WTC11 (cell line): ENCODE measurements around the gene ZPLD1. TPM values are rescaled to one million over a fixed set of nuclear protein-coding genes. Genes with fewer than 3 reads are reported as not detected.

Experiments
- ATAC-seq: fragments of 200-7000 bp; cut with Tn5 transposase; 2 replicates; pipeline ENCODE4 v1.10.0; 2021; ENCODE audit warnings: mild to moderate bottlenecking, moderate library complexity
- CTCF ChIA-PET: fragments of 300-600 bp; sonication (Branson Sonifier 250); formaldehyde crosslinking; loops from one replicate; lab custom pipeline; 2021; ENCODE audit warnings: antibody characterized with exemption; lab: Charles Lee
- POLR2A ChIA-PET: fragments of 350-600 bp; sonication (Branson Sonifier 250); formaldehyde crosslinking; loops from one replicate; lab custom pipeline; 2021; ENCODE audit warnings: antibody characterized with exemption; lab: Charles Lee
- DNase-seq: peaks from one replicate; pipeline ENCODE4 v3.0.0; 2021; ENCODE audit warnings: low spot score
- H3K27ac Mint-ChIP-seq: 2 replicates; pipeline ENCODE4 v1.8.0; 2021; ENCODE audit warnings: mixed read lengths
- H3K27me3 Mint-ChIP-seq: 2 replicates; pipeline ENCODE4 v1.8.0; 2021; ENCODE audit warnings: low read depth, mild to moderate bottlenecking, moderate library complexity, mixed read lengths
- H3K36me3 Mint-ChIP-seq: 2 replicates; pipeline ENCODE4 v1.8.0; 2021; ENCODE audit warnings: mixed read lengths
- H3K4me1 Mint-ChIP-seq: 2 replicates; pipeline ENCODE4 v1.8.0; 2022; ENCODE audit warnings: mixed read lengths
- H3K4me3 Mint-ChIP-seq: 2 replicates; pipeline ENCODE4 v1.8.0; 2021; ENCODE audit warnings: mild to moderate bottlenecking, moderate library complexity, mixed read lengths
- H3K9me3 Mint-ChIP-seq: 2 replicates; pipeline ENCODE4 v1.8.0; 2021; ENCODE audit warnings: mixed read lengths
- ATF1 ChIP-seq: sonication (generic); formaldehyde crosslinking; IDR thresholded peaks from 2 replicates; pipeline ENCODE4 v1.8.1; 2023; ENCODE audit warnings: mild to moderate bottlenecking, moderate library complexity, missing genetic modification reagents
- ATF2 ChIP-seq: sonication (generic); formaldehyde crosslinking; IDR thresholded peaks from 2 replicates; pipeline ENCODE4 v1.8.1; 2022; ENCODE audit warnings: low read depth, missing genetic modification reagents, borderline replicate concordance
- CBFB ChIP-seq: sonication (generic); formaldehyde crosslinking; IDR thresholded peaks from 2 replicates; pipeline ENCODE4 v1.8.1; 2022; ENCODE audit warnings: mild to moderate bottlenecking, low read depth, missing genetic modification reagents
- CREM ChIP-seq: sonication (generic); formaldehyde crosslinking; IDR thresholded peaks from 2 replicates; pipeline ENCODE4 v1.8.1; 2022; ENCODE audit warnings: mild to moderate bottlenecking, missing genetic modification reagents, moderate library complexity
- CTCF ChIP-seq: fragments of 200-600 bp; IDR thresholded peaks from 2 replicates; pipeline ENCODE4 v1.8.0; 2022; ENCODE audit warnings: antibody characterized with exemption
- E2F5 ChIP-seq: sonication (generic); formaldehyde crosslinking; IDR thresholded peaks from 2 replicates; pipeline ENCODE4 v1.8.1; 2022; ENCODE audit warnings: mild to moderate bottlenecking, moderate library complexity, missing genetic modification reagents
- FOXP1 ChIP-seq: sonication (generic); formaldehyde crosslinking; IDR thresholded peaks from 2 replicates; pipeline ENCODE4 v1.8.0; 2022; ENCODE audit warnings: missing genetic modification reagents, mild to moderate bottlenecking, moderate library complexity, borderline replicate concordance
- FOXP4 ChIP-seq: sonication (generic); formaldehyde crosslinking; IDR thresholded peaks from 2 replicates; pipeline ENCODE4 v1.8.0; 2022; ENCODE audit warnings: mild to moderate bottlenecking, missing genetic modification reagents
- GABPB1 ChIP-seq: sonication (generic); formaldehyde crosslinking; IDR thresholded peaks from 2 replicates; pipeline ENCODE4 v1.8.1; 2023; ENCODE audit warnings: mild to moderate bottlenecking, missing genetic modification reagents
- JUN ChIP-seq: sonication (generic); formaldehyde crosslinking; IDR thresholded peaks from 2 replicates; pipeline ENCODE4 v1.8.0; 2023; ENCODE audit warnings: mild to moderate bottlenecking, missing genetic modification reagents
- MXD4 ChIP-seq: fragments of 250-450 bp; sonication (Bioruptor Pico); IDR thresholded peaks from 2 replicates; pipeline ENCODE4 v1.8.0; 2021; ENCODE audit warnings: mild to moderate bottlenecking, moderate library complexity, borderline replicate concordance
- NR3C1 ChIP-seq: sonication (generic); formaldehyde crosslinking; conservative IDR thresholded peaks from 2 replicates; pipeline ENCODE4 v1.8.1; 2023; ENCODE audit warnings: low read depth, mild to moderate bottlenecking, missing genetic modification reagents
- STAT6 ChIP-seq: sonication (generic); formaldehyde crosslinking; conservative IDR thresholded peaks from 2 replicates; pipeline ENCODE4 v1.8.1; 2023; ENCODE audit warnings: mild to moderate bottlenecking, low read depth, missing genetic modification reagents, moderate library complexity
- TP53 ChIP-seq: sonication (generic); formaldehyde crosslinking; IDR thresholded peaks from 2 replicates; pipeline ENCODE4 v1.8.1; 2023; ENCODE audit warnings: mild to moderate bottlenecking, missing genetic modification reagents
- USF2 ChIP-seq: sonication (generic); formaldehyde crosslinking; IDR thresholded peaks from 2 replicates; pipeline ENCODE4 v1.8.1; 2023; ENCODE audit warnings: mild to moderate bottlenecking, missing genetic modification reagents, moderate library complexity
- ZNF263 ChIP-seq: sonication (generic); formaldehyde crosslinking; IDR thresholded peaks from 2 replicates; pipeline ENCODE4 v1.8.1; 2022; ENCODE audit warnings: low read depth, mild to moderate bottlenecking, moderate library complexity, missing genetic modification reagents
- ZNF281 ChIP-seq: sonication (generic); formaldehyde crosslinking; IDR thresholded peaks from 2 replicates; pipeline ENCODE4 v1.8.0; 2023; ENCODE audit warnings: mild to moderate bottlenecking, missing genetic modification reagents
- ZNF396 ChIP-seq: fragments of 250-450 bp; sonication (Bioruptor Pico); IDR thresholded peaks from 2 replicates; pipeline ENCODE4 v1.8.0; 2021; ENCODE audit warnings: mild to moderate bottlenecking, moderate library complexity, borderline replicate concordance
- ZNF416 ChIP-seq: fragments of 250-450 bp; sonication (Bioruptor Pico); IDR thresholded peaks from 2 replicates; pipeline ENCODE4 v1.9.0; 2021; ENCODE audit warnings: mild to moderate bottlenecking, inconsistent platforms
- ZNF425 ChIP-seq: fragments of 250-450 bp; sonication (Bioruptor Pico); conservative IDR thresholded peaks from 2 replicates; pipeline ENCODE4 v1.9.0; 2021; ENCODE audit warnings: mild to moderate bottlenecking
- total RNA-seq: library from RNA; stranded (reverse); gene quantifications from 3 replicates; pipeline ENCODE4 v1.2.3, GENCODE V29; 2021

Gene ZPLD1
- total RNA-seq, 1 experiment from 2014 or later, result not detected

- no peak for ATAC-seq
- H3K9me3 Mint-ChIP-seq, result no peaks in the 10 kb centered on the region
- peaks cover 8% of the 10 kb centered on the region for H3K27me3 Mint-ChIP-seq
- ChIA-PET POLR2A (no interaction called here), CTCF (no interaction called here)
- TF ChIP-seq GABPB1 (CRISPR knock-in tag) (no peak), FOXP1 (no peak), USF2 (no peak), STAT6 (CRISPR knock-in tag) (no peak), JUN (CRISPR knock-in tag) (no peak), TP53 (CRISPR knock-in tag) (no peak), E2F5 (CRISPR knock-in tag) (no peak), ZNF281 (CRISPR knock-in tag) (no peak), NR3C1 (CRISPR knock-in tag) (no peak), ATF2 (no peak), FOXP4 (CRISPR knock-in tag) (no peak)
- no peak overlapping the region for H3K27ac Mint-ChIP-seq
- DNase-seq, result no peak
- no peaks in the 10 kb centered on the region for H3K36me3 Mint-ChIP-seq
- H3K4me1 Mint-ChIP-seq, result no peaks in the 10 kb centered on the region
- H3K4me3 Mint-ChIP-seq, result no peak overlapping the region
Observed at GRCh38 chr3:102443021-102443420, 8.2 kb downstream of the ZPLD1 start.

GRCh38 chr3:102444101-102444500 lies 9.3 kb downstream of the ZPLD1 start:
- no peaks in the 10 kb centered on the region for H3K9me3 Mint-ChIP-seq
- H3K27ac Mint-ChIP-seq, result no peak overlapping the region
- ATAC-seq (no peak), DNase-seq (no peak)
- 0 out of 2 replicates have a peak, but pooled peaks cover 1% of the 10 kb centered on the region for H3K4me1 Mint-ChIP-seq
- H3K4me3 Mint-ChIP-seq, result no peak overlapping the region
- CTCF ChIA-PET, result no interaction called here
- POLR2A ChIA-PET, result no interaction called here
- H3K27me3 Mint-ChIP-seq, result peaks cover 8% of the 10 kb centered on the region
- no peaks in the 10 kb centered on the region for H3K36me3 Mint-ChIP-seq
- TF ChIP-seq USF2 (no peak), ZNF425 (CRISPR knock-in tag) (no peak), ZNF263 (CRISPR knock-in tag) (no peak), CTCF (no peak), ZNF416 (CRISPR knock-in tag) (no peak), JUN (CRISPR knock-in tag) (no peak), MXD4 (CRISPR knock-in tag) (no peak), ATF1 (CRISPR knock-in tag) (no peak), ZNF396 (CRISPR knock-in tag) (no peak), CBFB (CRISPR knock-in tag) (no peak), CREM (no peak)
